Measurements from ENCODE around the gene NCAPD3.
"Not testable (repeated sequence)": the region's sequence is repeated elsewhere in the genome, so short reads cannot be mapped to it uniquely, and the experiment has no call there.

The NCAPD3 gene
- total RNA-seq: 15.8 to 67.8 (median 48.0) reads per million in 18 experiments

GRCh38 chr11:134223836-134224709, at the start of gene NCAPD3, which contains the start of gene VPS26B:
NCAPD3 (minus strand) TSS chr11:134223967; CDS start chr11:134223926, 41 bp downstream.
VPS26B (plus strand) TSS chr11:134224671; CDS start chr11:134225123, 452 bp downstream.
- peak; percentile 98 for DNase-seq

GRCh38 chr11:134273317-134273712, 49.5 kb upstream of the NCAPD3 start:
- no peak for DNase-seq

- no peak for DNase-seq
Observed at GRCh38 chr11:134272381-134273316, 48.9 kb upstream of the NCAPD3 start.

GRCh38 chr11:134271978-134272377, 48.2 kb upstream of the NCAPD3 start:
- no peak for DNase-seq

GRCh38 chr11:134270250-134270714, 46.5 kb upstream of the NCAPD3 start:
- DNase-seq: no peak

- DNase-seq: no peak
Observed at GRCh38 chr11:134267966-134268365, 44.2 kb upstream of the NCAPD3 start.

- no peak for DNase-seq
Observed at GRCh38 chr11:134267461-134267860, 43.7 kb upstream of the NCAPD3 start.

GRCh38 chr11:134266841-134267251, 43.1 kb upstream of the NCAPD3 start:
- DNase-seq: peak; percentile 57 to 82

GRCh38 chr11:134266440-134266839, 42.7 kb upstream of the NCAPD3 start:
- DNase-seq: no peak

- DNase-seq: no peak
Observed at GRCh38 chr11:134264966-134265764, 41.4 kb upstream of the NCAPD3 start.

GRCh38 chr11:134261626-134262488, 38.1 kb upstream of the NCAPD3 start:
- peak; percentile 5 to 12 for DNase-seq

GRCh38 chr11:134260983-134261382, 37.2 kb upstream of the NCAPD3 start:
- no peak for DNase-seq

GRCh38 chr11:134260503-134260902, 36.7 kb upstream of the NCAPD3 start:
- DNase-seq: no peak

GRCh38 chr11:134258577-134258976, 34.8 kb upstream of the NCAPD3 start:
- DNase-seq: no peak

- DNase-seq: no peak
Observed at GRCh38 chr11:134257101-134257500, 33.3 kb upstream of the NCAPD3 start.

- DNase-seq: not testable (repeated sequence)
Observed at GRCh38 chr11:134255184-134255561, 31.4 kb upstream of the NCAPD3 start.

- DNase-seq: peak; percentile 8 to 53
Observed at GRCh38 chr11:134254433-134255183, 30.8 kb upstream of the NCAPD3 start.

- peak; percentile 97 to 98 for DNase-seq
Observed at GRCh38 chr11:134253188-134253993, 29.6 kb upstream of the NCAPD3 start, which contains the start of the genes ACAD8 and THYN1. ACAD8 (plus strand) TSS chr11:134253568; CDS start chr11:134253601, 33 bp downstream. THYN1 (minus strand) TSS chr11:134253352; CDS start chr11:134252882, 470 bp downstream.

All from inflammatory macrophage (primary cell).